ENCODE measurements around the gene SSNA1. TPM values are rescaled to one million over a fixed set of nuclear protein-coding genes. Genes with fewer than 3 reads are reported as not detected.

The SSNA1 gene
- total RNA-seq, 1 donor from 2014 or later, result 123 TPM

- no peak for TF ChIP-seq CTCF (IDR thresholded peaks at IDR 0.05)
- H3K4me3 ChIP-seq, result peak within 1 kb of the TSS; percentile 80 to 100
- intact Hi-C loops (cut with DNase I), result loop anchor here (1.0 kb wide), 2 partner anchors 17 to 36 kb away; partner anchors contain the start of genes ANAPC2, SSNA1 and TUBB4B
- DNase-seq (ENCODE audit: low spot score in 2 of 2), result peak; percentile 36 to 94
- peak within 1 kb of the TSS; percentile 77 to 83 for H3K27ac ChIP-seq
- H3K4me1 ChIP-seq, result peaks cover 25 to 36% of the 10 kb centered on the region in 2 donors
- H3K9me3 ChIP-seq, result no peaks in the 10 kb centered on the region
- no peaks in the 10 kb centered on the region for H3K27me3 ChIP-seq
- H3K36me3 ChIP-seq, result no peaks in the 10 kb centered on the region
Measured at GRCh38 chr9:137205126-137206069, 16.9 kb downstream of the SSNA1 start, which contains the start of the genes NDOR1 and TMEM203. TSS of gene NDOR1 (plus strand) at chr9:137205700. CDS start at chr9:137205778, 78 bp downstream. TSS of gene TMEM203 (minus strand) at chr9:137205648. CDS start at chr9:137205414, 234 bp downstream.

DNA sequence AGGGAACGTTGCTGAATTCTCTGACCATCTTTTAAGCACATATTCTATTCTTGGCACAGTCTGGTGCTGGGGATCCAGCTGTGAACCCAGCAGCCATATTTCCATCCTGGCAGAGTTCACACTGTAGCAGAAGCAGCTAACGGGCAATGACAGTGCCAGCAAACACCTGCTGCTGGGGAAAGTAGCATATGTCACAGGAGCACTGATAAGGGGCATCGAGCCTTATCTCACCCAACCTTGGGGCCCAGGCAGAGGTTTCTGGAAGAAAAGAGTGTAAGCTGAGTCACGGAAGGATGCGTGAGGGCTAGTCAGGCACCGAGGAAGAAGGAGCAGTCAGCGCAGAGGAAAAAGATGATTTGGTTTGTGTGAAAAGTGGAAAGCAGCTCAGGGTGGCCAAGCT lies 18.1 kb downstream of the SSNA1 start:
- no peaks in the 10 kb centered on the region for H3K27me3 ChIP-seq
- no peak overlapping the region for H3K27ac ChIP-seq
- no peak for DNase-seq (ENCODE audit: low spot score in 2 of 2)
- peak overlapping the region in 1 of 2 donors; percentile 100 for H3K4me3 ChIP-seq
- TF ChIP-seq CTCF (IDR thresholded peaks at IDR 0.05), result no peak
- no peaks in the 10 kb centered on the region for H3K9me3 ChIP-seq
- no peaks in the 10 kb centered on the region for H3K36me3 ChIP-seq
- H3K4me1 ChIP-seq, result peaks cover 22 to 31% of the 10 kb centered on the region in 2 donors
- intact Hi-C loops (cut with DNase I), result no loop called here

DNA sequence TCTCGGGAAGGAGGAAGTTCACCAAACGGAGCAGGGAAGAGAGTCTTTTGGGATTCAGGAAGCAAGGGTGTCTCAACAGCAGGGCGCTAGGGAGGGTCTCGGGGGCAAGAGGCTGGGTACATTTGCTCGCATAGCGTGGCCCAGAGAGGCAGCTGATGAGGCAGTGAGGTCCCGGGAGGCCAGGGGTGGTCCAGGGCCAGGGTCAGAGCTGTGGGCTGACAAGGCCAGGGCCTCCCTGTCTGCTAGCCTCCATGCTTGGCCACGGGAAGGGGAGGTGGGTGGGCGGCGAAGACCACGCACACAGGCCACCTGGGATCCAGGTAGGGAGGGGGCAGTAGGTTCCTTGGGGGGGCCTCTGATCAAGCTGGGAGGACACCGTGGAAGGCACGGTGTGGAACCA lies 23.1 kb downstream of the SSNA1 start:
- H3K4me3 ChIP-seq, result no peak overlapping the region
- H3K4me1 ChIP-seq, result peaks cover under 1 to 4% of the 10 kb centered on the region in 2 donors
- H3K27me3 ChIP-seq, result no peaks in the 10 kb centered on the region
- intact Hi-C loops (cut with DNase I), result no loop called here
- no peak for DNase-seq (ENCODE audit: low spot score in 2 of 2)
- no peak overlapping the region for H3K27ac ChIP-seq
- no peaks in the 10 kb centered on the region for H3K36me3 ChIP-seq
- no peaks in the 10 kb centered on the region for H3K9me3 ChIP-seq
- TF ChIP-seq CTCF (IDR thresholded peaks at IDR 0.05), result no peak

- no peak overlapping the region for H3K4me3 ChIP-seq
- H3K36me3 ChIP-seq, result no peaks in the 10 kb centered on the region
- H3K27me3 ChIP-seq, result no peaks in the 10 kb centered on the region
- intact Hi-C loops (cut with DNase I), result no loop called here
- no peaks in the 10 kb centered on the region for H3K4me1 ChIP-seq
- H3K27ac ChIP-seq, result no peak overlapping the region
- no peak for TF ChIP-seq CTCF (IDR thresholded peaks at IDR 0.05)
- no peak for DNase-seq (ENCODE audit: low spot score in 2 of 2)
- no peaks in the 10 kb centered on the region for H3K9me3 ChIP-seq
Measured at GRCh38 chr9:137212520-137212919, 24.0 kb downstream of the SSNA1 start.

- H3K36me3 ChIP-seq, result no peaks in the 10 kb centered on the region
- no peak for DNase-seq (ENCODE audit: low spot score in 2 of 2)
- TF ChIP-seq CTCF (IDR thresholded peaks at IDR 0.05), result no peak
- no peaks in the 10 kb centered on the region for H3K9me3 ChIP-seq
- H3K27me3 ChIP-seq, result no peaks in the 10 kb centered on the region
- H3K27ac ChIP-seq, result no peak overlapping the region
- no peaks in the 10 kb centered on the region for H3K4me1 ChIP-seq
- H3K4me3 ChIP-seq, result no peak overlapping the region
- intact Hi-C loops (cut with DNase I), result no loop called here
Measured at GRCh38 chr9:137213160-137214060, 24.9 kb downstream of the SSNA1 start.
